Skeletal muscle cell (primary cell): Measurements from ENCODE around the gene TMEM126B.
"Not testable (repeated sequence)": the region's sequence is repeated elsewhere in the genome, so short reads cannot be mapped to it uniquely, and the experiment has no call there.

Source experiments
- DNase-seq: peaks from one replicate; pipeline ENCODE4 v3.0.0-alpha.2; 2010; ENCODE audit warnings: low read depth
- H3K4me3 ChIP-seq: 2 replicates; pipeline ENCODE4 v1.5.1; 2011; ENCODE audit warnings: low read depth, mild to moderate bottlenecking, control low read depth, low read length, moderate library complexity

Gene TMEM126B

DNA sequence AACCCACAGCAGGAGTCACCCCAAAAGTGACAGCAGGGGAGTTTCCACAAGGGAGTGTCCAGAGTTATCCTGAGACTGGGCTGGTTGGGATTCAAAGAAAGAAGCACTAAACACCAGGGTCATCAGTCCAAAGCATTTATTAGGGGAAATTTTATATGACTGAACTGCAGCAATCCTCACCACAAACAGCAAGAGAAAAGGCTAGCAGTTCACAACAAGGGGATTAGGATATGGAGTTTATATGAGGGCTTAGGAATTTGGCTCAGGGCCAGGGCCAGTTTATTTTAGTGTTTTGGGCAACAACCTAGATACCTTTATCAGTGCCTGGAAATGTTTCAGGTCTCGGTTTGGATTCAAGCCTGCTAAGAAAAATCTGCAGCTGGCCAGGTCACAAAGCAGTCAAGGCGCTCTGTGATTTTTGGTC, 14.8 kb downstream of the TMEM126B start:
- no peak overlapping the region for H3K4me3 ChIP-seq
- DNase-seq, result no peak

DNA sequence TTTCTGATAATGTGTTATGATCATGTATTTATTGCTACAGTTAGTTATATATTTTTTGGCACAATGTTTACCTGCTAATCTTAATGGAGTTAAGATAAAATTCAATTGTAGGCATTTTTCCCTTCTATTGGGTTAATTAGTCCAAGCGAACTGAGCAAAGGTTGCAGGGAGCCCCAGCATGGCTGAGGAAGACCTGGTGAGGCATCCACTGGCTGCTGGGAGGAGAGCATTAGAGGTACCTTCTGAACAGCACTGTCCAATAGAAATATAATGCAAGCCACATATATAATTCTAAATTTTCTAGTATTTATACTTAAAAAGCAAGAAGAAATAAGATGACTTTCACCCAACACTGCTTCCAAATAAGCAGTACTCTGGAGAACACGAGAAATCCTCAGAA, 18.7 kb downstream of the TMEM126B start:
- no peak for DNase-seq
- H3K4me3 ChIP-seq, result peak overlapping the region; percentile 80

DNA sequence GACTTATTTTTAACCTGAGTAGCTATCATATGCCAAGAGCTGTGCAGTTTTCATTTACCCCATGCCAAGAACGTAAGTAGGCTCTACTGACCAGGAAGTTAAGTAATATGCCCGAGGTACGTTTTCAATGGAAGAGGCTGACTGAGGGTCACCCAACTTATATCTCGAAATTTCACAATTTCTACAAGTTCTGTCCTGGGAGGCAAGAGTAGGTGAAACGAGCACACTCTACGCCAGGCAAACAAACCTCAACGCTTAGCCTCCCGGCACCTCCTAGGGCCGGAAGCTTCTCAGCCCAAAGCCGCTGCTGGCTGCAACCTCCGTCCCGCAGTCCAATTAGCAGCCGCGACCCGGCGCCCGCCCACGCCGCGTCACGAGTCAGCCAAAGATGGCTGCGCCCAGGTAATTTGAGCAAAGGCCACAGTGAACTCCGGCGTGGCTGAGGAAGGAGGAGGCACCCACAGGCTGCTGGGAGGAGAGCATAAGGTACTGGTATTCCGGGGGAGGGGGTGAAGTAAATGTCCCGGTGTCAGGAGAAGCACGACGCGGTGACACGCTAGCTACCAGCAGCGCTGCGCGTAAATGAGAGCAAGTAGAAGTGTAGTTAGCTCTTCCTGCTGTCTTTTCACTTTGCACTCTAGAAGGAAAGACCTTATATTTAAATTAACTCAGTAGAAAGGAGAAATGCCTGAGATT, 19.4 kb downstream of the TMEM126B start, which contains the start of gene TMEM126A:
TMEM126A (plus strand) TSS at position 364 of the 696 bp plus-strand sequence. CDS start 2,289 bp downstream, outside the sequence.
- peak within 1 kb of the TSS; percentile 80 for H3K4me3 ChIP-seq
- DNase-seq, result peak; percentile 49

DNA sequence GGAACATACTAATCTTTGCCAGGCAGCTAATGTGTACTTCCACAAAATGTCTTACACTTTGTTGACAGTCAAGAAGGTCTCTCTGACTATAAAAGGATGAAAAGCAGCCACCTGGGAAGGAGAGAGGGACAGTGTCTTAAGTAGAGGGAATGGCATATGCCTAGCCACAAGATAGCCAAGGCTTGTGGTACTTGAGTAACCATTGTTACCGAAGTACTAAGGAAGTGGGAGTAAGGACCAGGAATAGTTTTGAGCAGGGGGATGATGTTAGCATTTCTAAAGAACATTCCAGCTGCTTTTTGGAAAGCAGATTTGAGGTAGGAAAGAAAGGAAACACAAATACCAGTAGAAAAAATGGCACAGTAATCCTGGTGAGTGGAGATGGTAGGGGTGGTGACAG, 22.7 kb downstream of the TMEM126B start:
- no peak for DNase-seq
- no peak overlapping the region for H3K4me3 ChIP-seq

DNA sequence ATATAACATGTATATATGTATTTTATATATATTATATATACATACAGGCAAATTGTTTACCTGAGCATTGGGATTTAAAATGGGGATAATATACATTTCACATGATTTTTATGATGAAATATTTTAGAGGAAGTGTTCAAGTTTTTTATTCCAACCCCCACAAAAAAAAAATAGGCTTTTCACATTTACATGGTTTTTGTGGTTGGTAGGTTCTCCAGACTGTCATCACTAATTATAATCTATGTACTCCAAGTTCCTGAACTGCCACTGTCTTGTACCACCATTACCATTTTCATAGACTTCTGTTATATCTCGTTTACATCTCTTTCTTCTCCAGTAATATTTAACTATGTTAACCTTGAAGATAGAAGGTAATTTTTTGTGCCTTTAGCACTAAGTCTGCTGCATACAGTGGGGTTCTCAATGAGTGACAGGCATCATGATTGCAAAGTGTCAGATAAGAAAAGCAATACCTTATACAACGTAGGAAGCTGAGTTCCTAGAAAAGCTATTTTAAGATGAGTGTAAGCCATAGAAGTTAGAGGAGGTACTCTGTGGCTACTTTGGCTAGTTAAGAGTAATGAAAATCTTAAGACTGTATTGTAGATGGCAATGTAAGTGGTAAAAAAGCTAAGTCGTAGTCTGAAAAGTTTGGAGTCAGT, 24.5 kb downstream of the TMEM126B start:
- no peak overlapping the region for H3K4me3 ChIP-seq
- no peak for DNase-seq

DNA sequence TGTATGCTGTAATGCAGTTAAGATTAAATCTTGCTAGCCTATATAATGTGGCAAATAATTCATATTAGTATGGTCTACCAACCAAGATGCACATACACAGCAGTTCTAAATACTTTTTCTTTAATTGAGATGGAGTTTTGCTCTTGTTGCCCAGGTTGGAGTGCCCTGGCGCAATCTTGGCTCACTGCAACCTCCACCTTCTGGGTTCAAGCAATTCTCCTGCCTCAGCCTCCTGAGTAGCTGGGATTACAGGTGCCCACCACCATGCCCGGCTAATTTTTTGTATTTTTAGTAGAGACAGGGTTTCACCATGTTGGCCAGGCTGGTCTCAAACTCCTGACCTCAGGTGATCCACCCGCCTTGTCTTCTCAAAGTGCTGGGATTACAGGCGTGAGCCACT, 25.9 kb downstream of the TMEM126B start:
- DNase-seq, H3K4me3 ChIP-seq: not testable (repeated sequence)

DNA sequence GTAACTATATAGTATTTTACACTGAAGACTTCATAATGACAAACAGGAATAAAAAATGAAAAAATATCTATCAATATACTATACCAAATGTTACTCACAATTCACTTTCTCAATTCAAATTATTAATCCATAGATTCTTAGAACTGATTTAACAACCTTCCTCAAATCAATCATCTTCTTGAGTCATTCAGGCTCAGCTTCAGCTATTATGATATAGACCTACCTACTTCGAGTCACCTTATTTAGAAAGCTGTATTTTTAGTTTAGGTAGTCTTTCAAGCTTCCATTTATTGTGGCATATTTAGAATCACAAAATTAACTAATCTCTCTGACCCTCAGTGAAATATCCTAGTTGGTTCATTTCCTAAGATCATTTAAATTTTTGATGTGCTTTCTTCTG, 28.4 kb downstream of the TMEM126B start:
- no peak overlapping the region for H3K4me3 ChIP-seq
- no peak for DNase-seq

DNA sequence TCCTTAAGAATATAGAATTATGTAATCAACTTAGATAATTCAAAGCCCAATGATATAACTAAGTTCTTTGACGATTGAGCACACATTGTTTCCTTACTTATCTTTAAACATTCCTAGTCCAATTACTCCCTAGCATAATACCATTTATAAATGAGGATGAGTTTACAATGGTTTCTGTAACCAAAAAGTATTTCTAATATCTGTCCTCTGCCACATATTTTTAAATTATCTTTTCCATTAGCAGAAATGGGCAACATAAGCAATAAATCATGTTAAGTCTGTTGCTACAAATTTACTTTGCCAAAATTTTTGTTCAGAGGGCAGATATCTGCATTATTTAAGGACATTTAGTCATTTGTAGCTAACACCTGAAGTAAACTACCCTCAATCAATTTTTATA, 29.8 kb downstream of the TMEM126B start:
- H3K4me3 ChIP-seq, result no peak overlapping the region
- DNase-seq, result no peak

DNA sequence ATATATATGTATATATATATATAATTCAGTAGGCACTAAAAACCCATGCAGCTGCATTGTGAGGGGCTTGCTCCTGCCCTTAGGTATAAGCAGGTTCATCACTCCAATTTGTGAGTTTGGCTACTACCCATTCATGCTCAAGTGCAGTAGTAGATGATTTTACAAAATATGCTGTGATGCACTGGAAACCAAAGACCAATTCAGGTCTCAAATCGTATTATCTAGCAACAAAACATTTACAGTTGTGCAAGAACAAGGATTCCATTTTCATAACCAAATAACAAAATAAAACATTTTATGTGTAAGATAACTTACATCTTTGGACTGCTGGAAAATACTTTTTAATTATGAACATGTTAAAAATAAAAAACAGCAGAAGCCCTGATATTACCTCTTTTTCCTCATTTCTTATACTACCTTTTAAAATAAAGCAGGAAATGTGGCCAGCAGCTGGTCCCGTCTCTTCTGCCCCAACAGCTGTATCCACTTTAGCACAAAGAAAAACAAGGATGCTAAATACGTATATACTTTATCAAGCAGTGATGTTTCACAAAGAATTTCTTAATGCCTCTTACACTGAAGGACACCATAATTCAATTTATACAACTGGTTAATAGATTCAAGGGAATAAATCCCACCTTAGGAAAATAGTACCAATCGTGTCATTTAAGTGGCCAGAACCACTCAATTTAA, 33.7 kb downstream of the TMEM126B start:
- H3K4me3 ChIP-seq, result peak overlapping the region; percentile 91
- DNase-seq, result no peak

DNA sequence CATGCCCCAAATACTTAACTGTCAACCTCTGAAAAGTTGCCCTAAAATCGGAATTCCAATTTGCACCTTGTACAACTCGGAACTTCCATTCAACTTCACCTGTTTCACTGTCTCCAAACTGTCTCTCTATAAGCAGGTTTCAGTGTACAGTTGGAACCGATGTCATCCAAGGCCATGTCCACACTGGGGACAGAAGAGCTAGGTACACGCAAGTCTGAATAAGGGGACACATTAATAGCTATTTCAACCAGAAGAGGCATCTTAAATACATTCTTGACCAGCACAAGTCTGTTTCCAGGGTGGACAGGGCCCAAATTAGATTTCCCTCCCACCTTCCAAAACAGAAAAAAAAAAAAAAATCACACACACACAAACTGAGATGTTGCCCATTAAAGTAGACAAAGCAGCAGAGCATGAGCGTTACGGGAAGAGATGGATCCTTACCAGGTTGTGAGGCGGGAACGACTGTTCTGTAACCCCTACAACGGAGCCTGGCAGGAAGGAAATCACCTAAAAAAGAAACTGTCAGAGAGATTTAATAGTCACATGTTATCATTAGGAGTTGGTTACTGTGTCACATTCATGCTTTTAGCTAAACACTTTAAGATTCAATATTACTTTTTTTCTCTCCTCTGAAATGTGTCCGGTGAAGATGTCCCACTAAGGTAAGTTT, 34.8 kb downstream of the TMEM126B start:
- peak overlapping the region; percentile 91 for H3K4me3 ChIP-seq
- DNase-seq, result no peak

DNA sequence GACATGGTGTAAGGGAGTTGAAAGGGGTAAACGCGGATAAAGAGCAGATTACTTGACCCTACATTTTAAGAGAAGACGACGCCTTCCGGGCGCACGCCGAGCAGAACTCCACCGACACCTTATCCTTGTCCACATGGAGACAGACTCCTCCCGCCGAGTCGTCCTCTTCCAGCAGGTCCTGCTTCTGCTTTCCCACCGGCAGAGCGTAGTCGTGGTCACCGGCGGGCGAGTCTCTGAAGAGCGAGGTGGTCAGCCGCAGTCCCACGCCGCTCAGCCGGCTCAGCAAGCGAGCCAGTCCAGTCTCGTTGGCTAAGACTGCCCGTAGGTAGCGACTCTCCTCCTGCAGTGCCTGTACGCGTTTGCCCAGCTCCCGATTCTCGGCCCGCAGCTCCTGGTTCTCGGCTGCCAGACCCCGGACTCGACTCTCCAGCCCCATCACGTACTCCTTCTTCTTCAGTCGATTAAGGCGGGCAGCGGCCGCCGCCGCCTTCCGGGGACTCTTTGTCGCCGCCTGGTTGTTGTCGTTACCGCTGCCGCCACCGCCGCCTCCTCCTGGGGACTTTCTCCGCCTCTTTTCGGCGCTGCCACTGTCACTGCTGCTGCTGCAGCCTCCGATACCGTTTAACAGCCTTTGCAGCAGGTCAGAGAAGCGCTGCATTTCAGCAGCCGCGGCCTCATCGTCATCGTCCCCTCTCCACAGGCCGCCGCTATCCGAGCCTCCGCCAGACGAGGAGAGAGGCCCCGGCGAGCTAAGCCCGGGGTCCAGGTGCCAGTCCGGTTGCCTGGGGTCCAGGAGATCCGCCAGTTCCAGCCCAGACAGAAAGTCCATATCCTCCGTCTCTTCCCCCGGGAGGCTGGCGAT, 35.6 kb downstream of the TMEM126B start:
- peak overlapping the region; percentile 91 for H3K4me3 ChIP-seq
- DNase-seq, result no peak

DNA sequence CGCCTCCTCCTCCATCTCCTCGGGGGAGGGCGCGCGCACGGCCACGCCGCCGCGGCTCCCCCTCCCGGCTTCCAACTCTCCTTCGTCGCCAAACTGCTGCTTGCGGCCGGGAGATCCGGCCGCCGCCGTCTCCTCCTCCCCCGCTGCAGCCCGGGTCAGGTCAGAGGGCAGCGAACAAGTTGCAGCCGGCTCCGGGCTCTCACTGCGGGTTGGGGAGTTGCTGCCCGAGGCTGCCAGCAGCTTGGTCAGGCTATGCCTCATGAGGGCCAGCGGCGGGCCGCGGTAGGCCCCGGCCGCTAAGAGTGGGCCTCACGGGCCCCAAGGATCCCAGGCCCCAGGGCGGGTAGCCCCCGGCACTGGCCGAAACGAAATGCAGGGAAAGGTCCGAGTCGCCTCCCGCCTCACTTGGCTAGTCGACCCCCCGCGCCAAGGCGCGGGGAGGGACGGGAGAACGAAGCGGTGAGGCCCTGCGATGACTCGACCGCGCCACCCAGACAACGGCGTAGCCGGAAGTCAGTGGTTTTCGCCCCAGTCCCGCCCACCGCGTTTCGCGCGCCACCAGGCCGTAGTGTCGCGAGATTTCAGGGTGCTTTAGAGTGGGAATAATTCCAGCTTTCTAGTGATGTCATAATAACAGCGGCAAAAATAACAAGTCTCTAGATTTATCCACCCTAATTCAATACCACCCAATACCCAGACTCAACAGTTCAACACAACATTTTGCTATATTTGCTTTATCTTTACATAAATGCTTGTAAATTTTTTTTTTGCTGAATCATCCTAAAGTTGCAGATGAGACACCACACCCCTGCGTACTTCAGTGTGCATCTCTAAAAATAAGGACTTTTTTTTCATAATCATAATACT, 36.5 kb downstream of the TMEM126B start, which contains the start of gene CREBZF:
CREBZF (minus strand) TSS at position 515 of the 867 bp plus-strand sequence; CDS start at position 261, 254 bp downstream.
- peak within 1 kb of the TSS; percentile 91 for H3K4me3 ChIP-seq
- DNase-seq, result peak; percentile 85

DNA sequence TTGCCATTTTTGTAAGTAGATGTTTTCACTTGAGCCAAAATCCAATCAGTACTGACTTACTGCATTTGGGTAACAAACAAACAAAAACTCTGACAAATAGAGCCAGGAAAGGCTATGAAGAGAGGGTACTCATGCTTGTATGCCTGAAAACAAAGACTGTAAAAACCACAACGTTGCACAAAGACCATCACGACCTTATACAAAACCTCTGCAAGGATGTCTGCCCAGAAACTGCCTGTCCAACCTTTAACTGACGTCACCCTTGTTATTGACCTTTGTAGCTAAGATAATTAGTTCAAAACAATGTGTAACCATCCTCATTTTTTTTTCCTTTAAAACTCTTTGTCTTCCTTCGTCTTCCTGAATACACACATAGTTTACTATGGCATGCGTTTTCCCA, 37.3 kb downstream of the TMEM126B start:
- no peak overlapping the region for H3K4me3 ChIP-seq
- DNase-seq, result no peak

DNA sequence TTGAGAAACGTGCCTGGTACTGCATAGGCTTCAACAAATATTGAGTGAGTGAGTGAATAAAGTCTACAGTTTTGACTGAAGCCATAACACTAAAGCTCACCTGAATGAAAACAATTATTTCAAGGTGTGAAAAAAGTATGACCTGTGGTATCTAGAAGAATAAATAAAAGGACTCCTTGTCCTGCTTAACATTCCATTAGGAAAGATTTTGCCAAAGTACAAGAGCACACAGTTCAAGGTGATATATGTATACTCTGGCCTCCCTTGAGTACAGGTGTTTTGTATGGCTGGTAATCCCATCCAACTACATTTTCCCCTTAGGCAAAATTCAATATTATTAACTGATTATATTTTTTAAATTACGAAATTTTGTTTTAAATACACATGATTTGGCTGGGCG, 38.3 kb downstream of the TMEM126B start:
- no peak for DNase-seq

DNA sequence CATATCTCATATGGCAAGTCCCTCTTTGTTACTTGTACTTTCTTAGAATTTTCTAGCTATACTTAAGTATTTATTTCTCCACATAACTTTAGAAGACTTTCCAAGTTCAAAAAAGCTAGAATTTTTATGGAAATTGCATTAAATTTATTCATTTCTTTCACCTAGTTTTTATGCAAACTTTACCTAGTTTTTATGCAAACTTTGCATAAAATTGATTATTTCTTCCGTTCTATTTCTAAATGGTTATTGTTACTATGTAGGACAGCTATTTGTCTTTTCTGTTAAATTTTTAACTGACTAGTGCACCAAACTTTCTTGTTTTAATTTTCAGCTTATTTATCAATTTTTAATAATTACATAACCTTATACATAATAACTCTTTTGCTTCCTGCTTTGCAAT, 39.8 kb downstream of the TMEM126B start:
- DNase-seq, result no peak
- H3K4me3 ChIP-seq, result no peak overlapping the region

More for the DNA sequence above, 38.3 kb downstream of the TMEM126B start:
- no peak overlapping the region for H3K4me3 ChIP-seq

DNA sequence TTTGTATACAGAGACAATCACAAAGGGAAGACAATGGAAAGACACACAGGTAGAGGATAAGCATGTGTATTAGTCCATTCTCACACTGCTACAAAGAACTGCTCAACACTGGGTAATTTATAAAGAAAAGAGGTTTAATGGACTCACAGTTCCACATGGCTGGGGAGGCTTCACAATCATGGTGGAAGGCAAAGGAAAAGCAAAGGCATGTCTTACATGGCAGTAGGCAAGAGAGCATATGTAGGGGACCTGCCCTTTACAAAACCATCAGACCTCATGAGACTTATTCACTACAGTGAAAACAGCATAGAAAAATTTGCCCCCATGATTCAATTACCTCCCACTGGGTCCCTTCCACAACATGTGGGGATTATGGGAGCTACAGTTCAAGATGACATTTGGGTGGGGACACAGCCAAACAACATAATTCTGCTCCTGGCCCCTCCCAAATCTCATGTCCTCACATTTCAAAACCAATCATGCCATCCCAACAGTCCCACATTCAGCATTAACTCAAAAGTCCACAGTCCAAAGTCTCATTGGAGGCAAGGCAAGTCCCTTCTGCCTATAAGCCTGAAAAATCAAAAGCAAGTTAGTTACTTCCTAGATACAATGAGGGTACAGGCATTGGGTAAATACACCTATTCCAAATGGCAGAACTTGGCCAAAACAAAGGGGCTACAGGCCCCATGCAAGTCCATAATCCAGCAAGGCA, 42.7 kb downstream of the TMEM126B start:
- H3K4me3 ChIP-seq, DNase-seq: not testable (repeated sequence)

DNA sequence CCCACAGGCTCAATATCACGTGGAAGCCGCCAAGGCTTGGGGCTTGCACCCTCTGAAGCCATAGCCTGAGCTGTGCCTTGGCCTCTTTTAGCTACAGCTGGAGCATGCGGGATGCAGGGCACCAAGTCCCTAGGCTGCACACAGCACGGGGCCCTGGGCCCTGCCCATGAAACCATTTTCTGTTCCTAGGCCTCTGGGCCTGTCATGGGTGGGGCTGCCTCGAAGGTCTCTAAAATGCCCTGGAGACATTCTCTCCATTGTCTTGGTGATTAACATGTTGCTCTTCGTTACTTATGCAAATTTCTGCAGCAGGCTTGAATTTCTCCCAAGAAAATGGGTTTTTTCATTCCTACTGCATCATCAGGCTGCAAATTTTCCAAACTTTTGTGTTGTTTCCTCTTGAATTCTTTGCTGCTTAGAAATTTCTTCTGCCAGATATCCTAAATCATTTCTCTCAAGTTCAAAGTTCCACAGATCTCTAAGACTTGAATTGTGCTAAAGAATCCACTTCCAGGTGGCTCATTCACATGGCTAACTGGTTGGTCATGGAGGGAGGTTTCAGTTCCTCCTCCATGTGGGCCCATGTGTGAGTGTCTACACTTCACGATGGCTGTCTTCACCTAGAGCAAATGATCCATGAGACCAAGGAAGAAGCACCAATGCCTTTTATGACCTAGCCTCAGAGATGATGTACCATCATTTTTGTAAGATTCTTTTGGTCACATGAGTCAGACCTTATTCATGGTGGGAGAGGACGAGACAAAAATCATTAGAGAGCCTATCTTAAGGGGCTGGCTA, 43.9 kb downstream of the TMEM126B start:
- no peak overlapping the region for H3K4me3 ChIP-seq
- DNase-seq, result no peak
